GM12878 (cell line): ENCODE data around the gene SF3A1.

Source experiments
- EED ChIP-seq: sonication (generic); IDR thresholded peaks from 2 replicates; pipeline ENCODE4 v1.6.1; 2016; ENCODE audit warnings: antibody characterized with exemption, low read depth
- FOXK2 ChIP-seq: fragments of 450-650 bp; IDR thresholded peaks from 2 replicates; pipeline ENCODE4 v1.6.1; 2017; ENCODE audit warnings: mild to moderate bottlenecking, moderate library complexity
- GATAD2B ChIP-seq: fragments of 450-650 bp; conservative IDR thresholded peaks from 2 replicates; pipeline ENCODE4 v1.6.1; 2017; ENCODE audit warnings: low read depth, mild to moderate bottlenecking, moderate library complexity
- RAD21 ChIP-seq: IDR thresholded peaks from 2 replicates; pipeline ENCODE4 v1.6.1; 2011; ENCODE audit warnings: mild to moderate bottlenecking, low read depth, low read length, moderate library complexity; ENCODE audit not compliant: insufficient read depth
- TAF1 ChIP-seq: IDR thresholded peaks from 2 replicates; pipeline ENCODE4 v1.6.1; 2011; ENCODE audit warnings: mild to moderate bottlenecking, low read depth, low read length, borderline replicate concordance
- TCF12 ChIP-seq: IDR thresholded peaks from 2 replicates; pipeline ENCODE4 v1.6.1; 2011; ENCODE audit warnings: low read depth, mild to moderate bottlenecking, low read length
- TF ChIP-seq, protein P1 (sequence below), 3 experiments: IDR thresholded peaks in 2 of 3; conservative IDR thresholded peaks in 1 of 3; 2 replicates each; pipeline ENCODE4 v1.5.1; 2011; ENCODE audit warnings: low read depth in 3 of 3, low read length in 3 of 3, mild to moderate bottlenecking in 3 of 3, control low read depth in 2 of 3, moderate library complexity in 2 of 3, inconsistent platforms in 1 of 3, mixed read lengths in 1 of 3; ENCODE audit not compliant: control insufficient read depth in 2 of 3, insufficient read depth in 1 of 3; ENCODE audit errors: extremely low read depth in 1 of 3
- TF ChIP-seq, protein P2 (sequence below): IDR thresholded peaks from 2 replicates; pipeline ENCODE4 v1.6.1; 2012; ENCODE audit warnings: mild to moderate bottlenecking, low read depth, low read length

DNA sequence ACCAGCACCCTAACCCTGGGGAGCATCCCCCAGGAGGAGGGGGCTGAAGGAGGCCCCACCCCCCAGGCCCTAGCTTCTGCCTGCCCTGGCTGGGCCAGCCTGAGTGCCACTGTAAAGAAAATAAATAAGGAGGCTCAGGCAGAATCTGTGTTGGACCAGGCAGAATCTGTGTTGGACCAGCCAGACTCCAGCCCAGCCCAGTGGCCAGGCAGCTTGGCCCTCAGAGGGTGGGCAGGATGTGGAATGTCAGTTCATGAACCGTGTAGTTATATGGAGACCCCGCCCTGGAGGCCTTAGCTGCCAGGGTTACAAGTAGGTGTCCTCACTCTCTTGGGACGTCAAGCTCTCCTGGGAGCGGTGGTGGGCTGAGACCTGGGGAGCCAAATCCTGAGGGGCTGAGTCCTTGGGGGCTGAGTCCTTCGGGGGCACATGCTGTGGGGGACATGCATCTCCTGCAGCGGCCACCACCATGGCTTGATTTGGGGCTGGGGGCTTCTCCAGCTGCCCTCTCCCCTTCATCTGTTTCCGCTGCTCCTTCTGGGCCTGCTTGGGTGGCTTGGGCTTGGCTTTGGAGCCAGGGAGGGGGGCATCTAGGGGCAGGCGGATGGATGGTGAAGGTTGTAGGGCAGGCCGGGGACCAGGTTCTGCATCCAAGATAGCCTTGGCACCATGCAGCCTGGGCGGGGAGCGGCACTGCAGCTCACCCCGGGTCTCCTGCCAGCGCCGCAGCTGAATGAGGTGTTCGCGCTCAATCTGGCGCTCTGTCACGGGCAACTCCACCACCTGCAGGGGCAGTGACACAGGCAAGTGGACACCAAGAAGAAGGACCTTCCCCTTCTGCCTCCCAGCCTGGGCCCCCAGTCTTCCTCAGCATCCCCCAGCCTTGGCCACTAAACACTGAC lies 64.4 kb downstream of the SF3A1 start:
- TF ChIP-seq TAF1 (no peak), EED (no peak), GATAD2B (no peak), RAD21 (no peak), TCF12 (no peak), FOXK2 (no peak)
- TF ChIP-seq, protein P1, sequence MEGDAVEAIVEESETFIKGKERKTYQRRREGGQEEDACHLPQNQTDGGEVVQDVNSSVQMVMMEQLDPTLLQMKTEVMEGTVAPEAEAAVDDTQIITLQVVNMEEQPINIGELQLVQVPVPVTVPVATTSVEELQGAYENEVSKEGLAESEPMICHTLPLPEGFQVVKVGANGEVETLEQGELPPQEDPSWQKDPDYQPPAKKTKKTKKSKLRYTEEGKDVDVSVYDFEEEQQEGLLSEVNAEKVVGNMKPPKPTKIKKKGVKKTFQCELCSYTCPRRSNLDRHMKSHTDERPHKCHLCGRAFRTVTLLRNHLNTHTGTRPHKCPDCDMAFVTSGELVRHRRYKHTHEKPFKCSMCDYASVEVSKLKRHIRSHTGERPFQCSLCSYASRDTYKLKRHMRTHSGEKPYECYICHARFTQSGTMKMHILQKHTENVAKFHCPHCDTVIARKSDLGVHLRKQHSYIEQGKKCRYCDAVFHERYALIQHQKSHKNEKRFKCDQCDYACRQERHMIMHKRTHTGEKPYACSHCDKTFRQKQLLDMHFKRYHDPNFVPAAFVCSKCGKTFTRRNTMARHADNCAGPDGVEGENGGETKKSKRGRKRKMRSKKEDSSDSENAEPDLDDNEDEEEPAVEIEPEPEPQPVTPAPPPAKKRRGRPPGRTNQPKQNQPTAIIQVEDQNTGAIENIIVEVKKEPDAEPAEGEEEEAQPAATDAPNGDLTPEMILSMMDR (IDR thresholded peaks at IDR 0.05 in 2 of 3, conservative IDR thresholded peaks at IDR 0.05 in 1 of 3; ENCODE audit: control insufficient read depth in 2 of 3, extremely low read depth in 1 of 3, insufficient read depth in 1 of 3, low read depth in 3 of 3, low read length in 3 of 3), result no peak
- TF ChIP-seq, protein P2, sequence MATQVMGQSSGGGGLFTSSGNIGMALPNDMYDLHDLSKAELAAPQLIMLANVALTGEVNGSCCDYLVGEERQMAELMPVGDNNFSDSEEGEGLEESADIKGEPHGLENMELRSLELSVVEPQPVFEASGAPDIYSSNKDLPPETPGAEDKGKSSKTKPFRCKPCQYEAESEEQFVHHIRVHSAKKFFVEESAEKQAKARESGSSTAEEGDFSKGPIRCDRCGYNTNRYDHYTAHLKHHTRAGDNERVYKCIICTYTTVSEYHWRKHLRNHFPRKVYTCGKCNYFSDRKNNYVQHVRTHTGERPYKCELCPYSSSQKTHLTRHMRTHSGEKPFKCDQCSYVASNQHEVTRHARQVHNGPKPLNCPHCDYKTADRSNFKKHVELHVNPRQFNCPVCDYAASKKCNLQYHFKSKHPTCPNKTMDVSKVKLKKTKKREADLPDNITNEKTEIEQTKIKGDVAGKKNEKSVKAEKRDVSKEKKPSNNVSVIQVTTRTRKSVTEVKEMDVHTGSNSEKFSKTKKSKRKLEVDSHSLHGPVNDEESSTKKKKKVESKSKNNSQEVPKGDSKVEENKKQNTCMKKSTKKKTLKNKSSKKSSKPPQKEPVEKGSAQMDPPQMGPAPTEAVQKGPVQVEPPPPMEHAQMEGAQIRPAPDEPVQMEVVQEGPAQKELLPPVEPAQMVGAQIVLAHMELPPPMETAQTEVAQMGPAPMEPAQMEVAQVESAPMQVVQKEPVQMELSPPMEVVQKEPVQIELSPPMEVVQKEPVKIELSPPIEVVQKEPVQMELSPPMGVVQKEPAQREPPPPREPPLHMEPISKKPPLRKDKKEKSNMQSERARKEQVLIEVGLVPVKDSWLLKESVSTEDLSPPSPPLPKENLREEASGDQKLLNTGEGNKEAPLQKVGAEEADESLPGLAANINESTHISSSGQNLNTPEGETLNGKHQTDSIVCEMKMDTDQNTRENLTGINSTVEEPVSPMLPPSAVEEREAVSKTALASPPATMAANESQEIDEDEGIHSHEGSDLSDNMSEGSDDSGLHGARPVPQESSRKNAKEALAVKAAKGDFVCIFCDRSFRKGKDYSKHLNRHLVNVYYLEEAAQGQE, result no peak
